Liver (tissue), 9 donors: Measurements from ENCODE around the gene RELL1. TPM values are rescaled to one million over a fixed set of nuclear protein-coding genes. Genes with fewer than 3 reads are reported as not detected.

ENCODE experiments used
- DNase-seq: peaks from one replicate; pipeline ENCODE4 v3.0.0-alpha.2; 2017; ENCODE audit warnings: low spot score
- H3K27ac ChIP-seq, 2 donors: one replicate each; pipeline ENCODE4 v1.7.0; 2013; ENCODE audit warnings: inconsistent platforms in 2 of 2, low read length in 2 of 2, control low read depth in 1 of 2, low read depth in 1 of 2, mild to moderate bottlenecking in 1 of 2
- H3K27me3 ChIP-seq, 4 donors: one replicate each; pipeline versions ENCODE4 v1.6.1 to v1.7.0; 2013; ENCODE audit warnings: low read length in 3 of 4, inconsistent platforms in 1 of 4, mild to moderate bottlenecking in 1 of 4, moderate library complexity in 1 of 4; ENCODE audit not compliant: control insufficient read depth in 4 of 4, insufficient read depth in 4 of 4
- H3K36me3 ChIP-seq, 4 donors: one replicate each; pipeline versions ENCODE4 v1.6.1 to v1.7.0; 2013; ENCODE audit warnings: low read length in 3 of 4, mild to moderate bottlenecking in 3 of 4, low read depth in 1 of 4, moderate library complexity in 1 of 4; ENCODE audit not compliant: control insufficient read depth in 4 of 4, insufficient read depth in 3 of 4
- H3K4me1 ChIP-seq, 4 donors: one replicate each; pipeline versions ENCODE4 v1.6.1 to v1.7.0; 2013; ENCODE audit warnings: low read length in 3 of 4, mild to moderate bottlenecking in 3 of 4, moderate library complexity in 1 of 4; ENCODE audit not compliant: control insufficient read depth in 4 of 4, insufficient read depth in 4 of 4
- H3K4me3 ChIP-seq, 3 donors: one replicate each; pipeline versions ENCODE4 v1.6.1 to v1.7.0; 2013; ENCODE audit warnings: low read length in 3 of 3, control low read depth in 1 of 3, low read depth in 1 of 3, mild to moderate bottlenecking in 1 of 3
- H3K9ac ChIP-seq, 2 donors: one replicate each; pipeline ENCODE4 v1.7.0; 2013; ENCODE audit warnings: low read length in 2 of 2, mild to moderate bottlenecking in 2 of 2, moderate library complexity in 2 of 2, control low read depth in 1 of 2, low read depth in 1 of 2
- H3K9me3 ChIP-seq, 4 donors: one replicate each; pipeline versions ENCODE4 v1.6.1 to v1.7.0; 2013; ENCODE audit warnings: low read length in 3 of 4; ENCODE audit not compliant: control insufficient read depth in 4 of 4
- ATF3 ChIP-seq: IDR thresholded peaks from 2 replicates; pipeline ENCODE4 v1.6.1; 2016; ENCODE audit warnings: antibody characterized with exemption
- EGR1 ChIP-seq, 2 donors: IDR thresholded peaks; 2 replicates each; pipeline ENCODE4 v1.6.1; 2016 to 2018; ENCODE audit warnings: antibody characterized with exemption in 2 of 2, low read depth in 2 of 2
- FOXA1 ChIP-seq: IDR thresholded peaks from 2 replicates; pipeline ENCODE4 v1.6.1; 2016; ENCODE audit warnings: antibody characterized with exemption
- FOXA2 ChIP-seq: IDR thresholded peaks from 2 replicates; pipeline ENCODE4 v1.6.1; 2016; ENCODE audit warnings: antibody characterized with exemption
- GABPA ChIP-seq, 2 donors: IDR thresholded peaks in 1 of 2; conservative IDR thresholded peaks in 1 of 2; 2 replicates each; pipeline ENCODE4 v1.6.1; 2016; ENCODE audit warnings: antibody characterized with exemption in 2 of 2, mild to moderate bottlenecking in 1 of 2, moderate library complexity in 1 of 2
- HNF4A ChIP-seq, 2 donors: conservative IDR thresholded peaks; 2 replicates each; pipeline ENCODE4 v1.6.1; 2016; ENCODE audit warnings: antibody characterized with exemption in 2 of 2, mild to moderate bottlenecking in 2 of 2
- HNF4G ChIP-seq: IDR thresholded peaks from 2 replicates; pipeline ENCODE4 v1.6.1; 2016; ENCODE audit warnings: antibody characterized with exemption
- JUND ChIP-seq, 2 donors: IDR thresholded peaks; 2 replicates each; pipeline ENCODE4 v1.6.1; 2016; ENCODE audit warnings: antibody characterized with exemption in 2 of 2
- NR2F2 ChIP-seq: IDR thresholded peaks from 2 replicates; pipeline ENCODE4 v1.6.1; 2016; ENCODE audit warnings: antibody characterized with exemption
- RXRA ChIP-seq, 2 donors: IDR thresholded peaks; 2 replicates each; pipeline ENCODE4 v1.6.1; 2017 to 2018; ENCODE audit warnings: antibody characterized with exemption in 2 of 2, mild to moderate bottlenecking in 1 of 2
- SP1 ChIP-seq: IDR thresholded peaks from 2 replicates; pipeline ENCODE4 v1.6.1; 2018; ENCODE audit warnings: antibody characterized with exemption, mild to moderate bottlenecking
- TAF1 ChIP-seq: conservative IDR thresholded peaks from 2 replicates; pipeline ENCODE4 v1.6.1; 2016; ENCODE audit warnings: antibody characterized with exemption, mild to moderate bottlenecking
- YY1 ChIP-seq: IDR thresholded peaks from 2 replicates; pipeline ENCODE4 v1.6.1; 2016; ENCODE audit warnings: antibody characterized with exemption, mild to moderate bottlenecking
- ZBTB33 ChIP-seq: IDR thresholded peaks from 2 replicates; pipeline ENCODE4 v1.6.1; 2016; ENCODE audit warnings: antibody characterized with exemption
- WGBS: extraction: QIAGEN DNeasy Blood & Tissue Kit; methylation state at CpG from one replicate; pipeline ENCODE4 v1.1.7; 2013; 5-methylcytosine and 5-hydroxymethylcytosine counted together
- polyA plus RNA-seq, 2 donors: library from polyadenylated mRNA; stranded (reverse) in 1 of 2; unstranded in 1 of 2; fragments of 200-250 nt in 1 of 2; fragments of >200 nt in 1 of 2; fragmentation: Nextera tagmentation in 1 of 2; extraction: Ambion mirVana in 1 of 2; gene quantifications; one replicate each; pipeline versions ENCODE4 v1.2.1 to v1.2.3, GENCODE V29; 2013 to 2015
- total RNA-seq, 2 donors: library from RNA; depleted of rRNA; stranded (reverse); fragments of >200 nt; gene quantifications; one replicate each; pipeline ENCODE4 v1.2.3, GENCODE V29; 2014
- TF ChIP-seq, protein P1 (sequence below): fragments of 150-350 bp; IDR thresholded peaks from 2 replicates; pipeline ENCODE4 v1.5.1; 2017; ENCODE audit warnings: improper control_type of control experiment, low read depth, low read length; ENCODE audit not compliant: missing input control
- TF ChIP-seq, protein P2 (sequence below): IDR thresholded peaks from 2 replicates; pipeline ENCODE4 v1.6.1; 2016; ENCODE audit warnings: antibody characterized with exemption
- TF ChIP-seq, protein P3 (sequence below): IDR thresholded peaks from 2 replicates; pipeline ENCODE4 v1.6.1; 2016; ENCODE audit warnings: antibody characterized with exemption, mild to moderate bottlenecking
- donor health status: healthy.
- donor health status: healthy.
- donor health status: healthy.
- donor health status: healthy.
- donor health status: healthy.

The RELL1 gene
- total and polyA plus RNA-seq, 4 donors, result 1.5 to 16.8 (median 7.3) TPM

DNA sequence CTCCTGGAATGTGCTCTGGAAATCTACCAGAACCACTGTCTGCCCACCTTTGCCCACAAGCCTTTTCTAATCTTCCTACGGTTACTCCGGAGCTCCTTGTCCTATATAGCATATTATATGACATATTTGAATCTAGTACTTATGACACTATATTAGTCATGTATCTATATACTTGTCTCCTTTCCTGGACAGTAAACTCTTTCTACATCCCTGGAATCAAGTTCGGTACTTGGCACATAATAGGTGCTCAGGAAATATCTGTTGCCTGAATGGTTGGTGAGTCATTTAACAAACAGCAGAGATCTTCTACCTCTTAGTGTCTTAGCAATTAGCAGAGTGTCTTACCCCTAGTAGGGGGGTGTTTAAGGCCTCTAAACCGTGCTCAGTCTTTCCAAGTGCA lies 123.6 kb downstream of the RELL1 start:
- no peak overlapping the region for H3K9ac ChIP-seq
- H3K27ac ChIP-seq, result no peak overlapping the region
- no peaks in the 10 kb centered on the region for H3K9me3 ChIP-seq
- H3K36me3 ChIP-seq, result peaks cover 0 to 26% (median 9%) of the 10 kb centered on the region in 4 donors
- no peak overlapping the region for H3K4me3 ChIP-seq
- no peaks in the 10 kb centered on the region for H3K27me3 ChIP-seq
- 96% methylated on average over 4 of the region's 4 CpGs for WGBS
- no peaks in the 10 kb centered on the region for H3K4me1 ChIP-seq
- TF ChIP-seq TAF1, result no peak
- no peak for TF ChIP-seq JUND (IDR thresholded peaks at IDR 0.05)
- no peak for TF ChIP-seq SP1
- TF ChIP-seq YY1, result no peak
- TF ChIP-seq EGR1 (IDR thresholded peaks at IDR 0.05; ENCODE audit: low read depth in 2 of 2), result no peak
- TF ChIP-seq FOXA1, result no peak
- TF ChIP-seq, protein P1, sequence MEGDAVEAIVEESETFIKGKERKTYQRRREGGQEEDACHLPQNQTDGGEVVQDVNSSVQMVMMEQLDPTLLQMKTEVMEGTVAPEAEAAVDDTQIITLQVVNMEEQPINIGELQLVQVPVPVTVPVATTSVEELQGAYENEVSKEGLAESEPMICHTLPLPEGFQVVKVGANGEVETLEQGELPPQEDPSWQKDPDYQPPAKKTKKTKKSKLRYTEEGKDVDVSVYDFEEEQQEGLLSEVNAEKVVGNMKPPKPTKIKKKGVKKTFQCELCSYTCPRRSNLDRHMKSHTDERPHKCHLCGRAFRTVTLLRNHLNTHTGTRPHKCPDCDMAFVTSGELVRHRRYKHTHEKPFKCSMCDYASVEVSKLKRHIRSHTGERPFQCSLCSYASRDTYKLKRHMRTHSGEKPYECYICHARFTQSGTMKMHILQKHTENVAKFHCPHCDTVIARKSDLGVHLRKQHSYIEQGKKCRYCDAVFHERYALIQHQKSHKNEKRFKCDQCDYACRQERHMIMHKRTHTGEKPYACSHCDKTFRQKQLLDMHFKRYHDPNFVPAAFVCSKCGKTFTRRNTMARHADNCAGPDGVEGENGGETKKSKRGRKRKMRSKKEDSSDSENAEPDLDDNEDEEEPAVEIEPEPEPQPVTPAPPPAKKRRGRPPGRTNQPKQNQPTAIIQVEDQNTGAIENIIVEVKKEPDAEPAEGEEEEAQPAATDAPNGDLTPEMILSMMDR, result no peak
- TF ChIP-seq GABPA (IDR thresholded peaks at IDR 0.05 in 1 of 2, conservative IDR thresholded peaks at IDR 0.05 in 1 of 2), result no peak
- no peak for TF ChIP-seq ATF3
- TF ChIP-seq, protein P2, sequence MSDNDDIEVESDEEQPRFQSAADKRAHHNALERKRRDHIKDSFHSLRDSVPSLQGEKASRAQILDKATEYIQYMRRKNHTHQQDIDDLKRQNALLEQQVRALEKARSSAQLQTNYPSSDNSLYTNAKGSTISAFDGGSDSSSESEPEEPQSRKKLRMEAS, result no peak
- TF ChIP-seq, protein P3, sequence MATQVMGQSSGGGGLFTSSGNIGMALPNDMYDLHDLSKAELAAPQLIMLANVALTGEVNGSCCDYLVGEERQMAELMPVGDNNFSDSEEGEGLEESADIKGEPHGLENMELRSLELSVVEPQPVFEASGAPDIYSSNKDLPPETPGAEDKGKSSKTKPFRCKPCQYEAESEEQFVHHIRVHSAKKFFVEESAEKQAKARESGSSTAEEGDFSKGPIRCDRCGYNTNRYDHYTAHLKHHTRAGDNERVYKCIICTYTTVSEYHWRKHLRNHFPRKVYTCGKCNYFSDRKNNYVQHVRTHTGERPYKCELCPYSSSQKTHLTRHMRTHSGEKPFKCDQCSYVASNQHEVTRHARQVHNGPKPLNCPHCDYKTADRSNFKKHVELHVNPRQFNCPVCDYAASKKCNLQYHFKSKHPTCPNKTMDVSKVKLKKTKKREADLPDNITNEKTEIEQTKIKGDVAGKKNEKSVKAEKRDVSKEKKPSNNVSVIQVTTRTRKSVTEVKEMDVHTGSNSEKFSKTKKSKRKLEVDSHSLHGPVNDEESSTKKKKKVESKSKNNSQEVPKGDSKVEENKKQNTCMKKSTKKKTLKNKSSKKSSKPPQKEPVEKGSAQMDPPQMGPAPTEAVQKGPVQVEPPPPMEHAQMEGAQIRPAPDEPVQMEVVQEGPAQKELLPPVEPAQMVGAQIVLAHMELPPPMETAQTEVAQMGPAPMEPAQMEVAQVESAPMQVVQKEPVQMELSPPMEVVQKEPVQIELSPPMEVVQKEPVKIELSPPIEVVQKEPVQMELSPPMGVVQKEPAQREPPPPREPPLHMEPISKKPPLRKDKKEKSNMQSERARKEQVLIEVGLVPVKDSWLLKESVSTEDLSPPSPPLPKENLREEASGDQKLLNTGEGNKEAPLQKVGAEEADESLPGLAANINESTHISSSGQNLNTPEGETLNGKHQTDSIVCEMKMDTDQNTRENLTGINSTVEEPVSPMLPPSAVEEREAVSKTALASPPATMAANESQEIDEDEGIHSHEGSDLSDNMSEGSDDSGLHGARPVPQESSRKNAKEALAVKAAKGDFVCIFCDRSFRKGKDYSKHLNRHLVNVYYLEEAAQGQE, result no peak
- no peak for DNase-seq

DNA sequence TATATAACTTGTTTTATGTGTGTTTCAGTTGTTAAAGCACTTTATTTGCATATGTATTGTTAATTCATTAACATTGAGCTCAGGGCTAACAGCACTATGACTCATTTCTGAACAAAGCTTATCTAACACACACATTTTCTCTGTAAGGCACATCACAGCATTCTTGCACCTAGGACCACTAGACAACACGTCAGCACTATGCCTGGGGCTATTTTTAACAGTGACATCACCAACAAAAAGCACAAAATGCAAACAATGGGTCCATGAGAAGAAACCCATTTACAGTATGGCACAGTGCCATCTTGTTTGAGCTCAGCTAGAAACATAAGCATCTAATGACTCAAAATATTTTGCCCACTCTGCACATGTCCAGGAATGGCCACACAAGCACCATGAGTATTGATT lies 124.4 kb downstream of the RELL1 start:
- WGBS, result 65% methylated on average over 1 of the region's 1 CpG
- Histone ChIP-seq H3K4me3 (no peak overlapping the region), H3K4me1 (no peaks in the 10 kb centered on the region), H3K27ac (no peak overlapping the region), H3K9ac (no peak overlapping the region), H3K27me3 (no peaks in the 10 kb centered on the region), H3K9me3 (no peaks in the 10 kb centered on the region), H3K36me3 (peaks cover 0 to 24% (median 9%) of the 10 kb centered on the region in 4 donors)
- no peak for DNase-seq
- TF ChIP-seq EGR1 (IDR thresholded peaks at IDR 0.05; ENCODE audit: low read depth in 2 of 2) (no peak), ZBTB33 (no peak), TAF1 (no peak), HNF4G (no peak), RXRA (IDR thresholded peaks at IDR 0.05) (no peak), JUND (IDR thresholded peaks at IDR 0.05) (no peak), HNF4A (conservative IDR thresholded peaks at IDR 0.05) (no peak), NR2F2 (no peak), ATF3 (no peak), SP1 (no peak), FOXA2 (no peak), FOXA1 (no peak)
- TF ChIP-seq, protein P1, result no peak
- TF ChIP-seq, protein P2, result no peak
- TF ChIP-seq, protein P3, result no peak
